Activated CD8-positive, alpha-beta memory T cell treated with anti-CD3 and anti-CD28 coated beads for 1 hour (primary cell): ENCODE results near the gene PAX7.
"Not testable (repeated sequence)": the region's sequence is repeated elsewhere in the genome, so short reads cannot be mapped to it uniquely, and the experiment has no call there.

Source experiments
- DNase-seq, 2 donors: peaks; one replicate each; pipeline ENCODE4 v3.0.0-alpha.2; 2020; ENCODE audit warnings: low read depth in 1 of 2; ENCODE audit errors: extremely low read depth in 1 of 2

PAX7 gene

GRCh38 chr1:18748435-18748834 lies 117.8 kb downstream of the PAX7 start:
- no peak for DNase-seq

- DNase-seq, result no peak
These were observed 118.9 kb downstream of the PAX7 start for GRCh38 chr1:18749569-18749968.

- no peak for DNase-seq
These were observed 120.0 kb downstream of the PAX7 start for GRCh38 chr1:18750600-18750999.

- no peak for DNase-seq
These were observed 120.8 kb downstream of the PAX7 start for GRCh38 chr1:18751425-18751824.

- DNase-seq, result no peak
These were observed 121.8 kb downstream of the PAX7 start for GRCh38 chr1:18752409-18752808.

GRCh38 chr1:18760156-18760555 lies 129.5 kb downstream of the PAX7 start:
- no peak for DNase-seq

GRCh38 chr1:18761948-18762840 lies 131.5 kb downstream of the PAX7 start:
- DNase-seq, result no peak

- DNase-seq, result no peak
These were observed 133.7 kb downstream of the PAX7 start for GRCh38 chr1:18764362-18764761.

- DNase-seq, result no peak
These were observed 135.1 kb downstream of the PAX7 start for GRCh38 chr1:18765725-18766124.

- no peak for DNase-seq
These were observed 135.7 kb downstream of the PAX7 start for GRCh38 chr1:18766328-18766727.

GRCh38 chr1:18767576-18767975 lies 136.9 kb downstream of the PAX7 start:
- not testable (repeated sequence) for DNase-seq

GRCh38 chr1:18768086-18768485 lies 137.4 kb downstream of the PAX7 start:
- DNase-seq, result no peak

GRCh38 chr1:18769140-18769539 lies 138.5 kb downstream of the PAX7 start:
- no peak for DNase-seq

- DNase-seq, result no peak
These were observed 140.2 kb downstream of the PAX7 start for GRCh38 chr1:18770799-18771198.

- DNase-seq, result no peak
These were observed 143.1 kb downstream of the PAX7 start for GRCh38 chr1:18773753-18774152.

GRCh38 chr1:18775341-18775740 lies 144.7 kb downstream of the PAX7 start:
- no peak for DNase-seq

GRCh38 chr1:18776777-18777176 lies 146.1 kb downstream of the PAX7 start:
- DNase-seq, result no peak

GRCh38 chr1:18778437-18778836 lies 147.8 kb downstream of the PAX7 start:
- no peak for DNase-seq

- no peak for DNase-seq
These were observed 150.4 kb downstream of the PAX7 start for GRCh38 chr1:18781031-18781430.

- no peak for DNase-seq
These were observed 153.2 kb downstream of the PAX7 start for GRCh38 chr1:18783705-18784481.

- no peak for DNase-seq
These were observed 153.8 kb downstream of the PAX7 start for GRCh38 chr1:18784482-18784831.

- DNase-seq, result no peak
These were observed 155.5 kb downstream of the PAX7 start for GRCh38 chr1:18786149-18786548.
